PC-3 (cell line): ENCODE measurements around the gene PCDHA1.
"Not testable (repeated sequence)": the region's sequence is repeated elsewhere in the genome, so short reads cannot be mapped to it uniquely, and the experiment has no call there.

Experiments
- CTCF ChIP-seq: fragments of 300-600 bp; sonication (generic); conservative IDR thresholded peaks from 2 replicates; pipeline ENCODE4 v1.5.1; 2017; ENCODE audit warnings: antibody characterized with exemption, low read depth, mild to moderate bottlenecking, low read length
- EZH2phosphoT487 ChIP-seq: fragments of 300-600 bp; sonication (generic); IDR thresholded peaks from 2 replicates; pipeline ENCODE4 v1.6.1; 2018; ENCODE audit warnings: mild to moderate bottlenecking, antibody characterized with exemption, low read length, borderline replicate concordance

GRCh38 chr5:140829511-140830501, 43.9 kb downstream of the PCDHA1 start:
- TF ChIP-seq EZH2phosphoT487, CTCF: not testable (repeated sequence)
